ENCODE data around the gene TSHZ2. TPM values are rescaled to one million over a fixed set of nuclear protein-coding genes. Genes with fewer than 3 reads are reported as not detected.

The TSHZ2 gene
- total RNA-seq, 1 donor from 2014 or later: 12.6 TPM

GRCh38 chr20:53073636-53074415 lies 101.7 kb downstream of the TSHZ2 start:
- no peaks in the 10 kb centered on the region for H3K27me3 ChIP-seq (ENCODE audit: low read depth)
- no peak overlapping the region for H3K27ac ChIP-seq
- no peak for ATAC-seq
- H3K9me3 ChIP-seq: no peaks in the 10 kb centered on the region
- H3K4me3 ChIP-seq: no peak overlapping the region
- no peak for DNase-seq
- TF ChIP-seq CTCF (IDR thresholded peaks at IDR 0.05): no peak
- no peaks in the 10 kb centered on the region for H3K36me3 ChIP-seq
- intact Hi-C loops (cut with DNase I): no loop called here
- H3K4me1 ChIP-seq: no peaks in the 10 kb centered on the region

- intact Hi-C loops (cut with DNase I): no loop called here
- H3K27ac ChIP-seq: no peak overlapping the region
- H3K4me3 ChIP-seq: no peak overlapping the region
- no peaks in the 10 kb centered on the region for H3K36me3 ChIP-seq
- no peak for TF ChIP-seq CTCF (IDR thresholded peaks at IDR 0.05)
- H3K9me3 ChIP-seq: no peaks in the 10 kb centered on the region
- H3K27me3 ChIP-seq (ENCODE audit: low read depth): no peaks in the 10 kb centered on the region
- DNase-seq (no peak), ATAC-seq (no peak)
- H3K4me1 ChIP-seq: no peaks in the 10 kb centered on the region
Measured at GRCh38 chr20:53074811-53075314, 102.7 kb downstream of the TSHZ2 start.

GRCh38 chr20:53076668-53077067 lies 104.5 kb downstream of the TSHZ2 start:
- DNase-seq (no peak), ATAC-seq (no peak)
- Histone ChIP-seq H3K4me1 (peaks cover 14% of the 10 kb centered on the region), H3K27me3 (ENCODE audit: low read depth) (no peaks in the 10 kb centered on the region), H3K4me3 (no peak overlapping the region), H3K36me3 (no peaks in the 10 kb centered on the region), H3K9me3 (no peaks in the 10 kb centered on the region), H3K27ac (no peak overlapping the region)
- no peak for TF ChIP-seq CTCF (IDR thresholded peaks at IDR 0.05)
- intact Hi-C loops (cut with DNase I): no loop called here

GRCh38 chr20:53077373-53078205 lies 105.4 kb downstream of the TSHZ2 start:
- Histone ChIP-seq H3K36me3 (no peaks in the 10 kb centered on the region), H3K9me3 (no peaks in the 10 kb centered on the region), H3K27me3 (ENCODE audit: low read depth) (no peaks in the 10 kb centered on the region), H3K4me3 (no peak overlapping the region), H3K4me1 (peaks cover 14% of the 10 kb centered on the region), H3K27ac (no peak overlapping the region)
- peak; percentile 32 to 41 for ATAC-seq
- intact Hi-C loops (cut with DNase I): no loop called here
- TF ChIP-seq CTCF (IDR thresholded peaks at IDR 0.05): no peak
- DNase-seq: no peak

GRCh38 chr20:53078761-53079160 lies 106.6 kb downstream of the TSHZ2 start:
- no peak overlapping the region for H3K27ac ChIP-seq
- H3K36me3 ChIP-seq: no peaks in the 10 kb centered on the region
- no peak for ATAC-seq
- TF ChIP-seq CTCF (IDR thresholded peaks at IDR 0.05): no peak
- intact Hi-C loops (cut with DNase I): no loop called here
- H3K4me1 ChIP-seq: peaks cover 14% of the 10 kb centered on the region
- H3K27me3 ChIP-seq (ENCODE audit: low read depth): no peaks in the 10 kb centered on the region
- no peak for DNase-seq
- H3K4me3 ChIP-seq: no peak overlapping the region
- H3K9me3 ChIP-seq: no peaks in the 10 kb centered on the region
